Smooth muscle cell (in vitro differentiated cells): ENCODE results near the gene FAM53B. TPM values are rescaled to one million over a fixed set of nuclear protein-coding genes. Genes with fewer than 3 reads are reported as not detected.

Source experiments
- DNase-seq: peaks from one replicate; lab custom pipeline; 2025; ENCODE audit not compliant: unreplicated experiment; lab: John Stamatoyannopoulos, UW
- H2AFZ ChIP-seq: fragments of 200-600 bp; sonication (generic); 2 replicates; pipeline ENCODE4 v1.6.0; 2016; ENCODE audit warnings: antibody characterized with exemption, low read depth, mild to moderate bottlenecking
- H3F3A ChIP-seq: fragments of 200-600 bp; sonication (generic); 2 replicates; pipeline ENCODE4 v1.6.0; 2017; ENCODE audit warnings: antibody characterized with exemption, low read depth
- H3K27ac ChIP-seq: fragments of 200-600 bp; sonication (generic); 2 replicates; pipeline ENCODE4 v1.5.1; 2016; ENCODE audit warnings: low read depth, mild to moderate bottlenecking
- H3K27me3 ChIP-seq: fragments of 200-600 bp; sonication (generic); 2 replicates; pipeline ENCODE4 v1.6.1; 2016; ENCODE audit warnings: low read depth, mild to moderate bottlenecking
- H3K36me3 ChIP-seq: fragments of 200-600 bp; sonication (generic); 2 replicates; pipeline ENCODE4 v1.5.1; 2016; ENCODE audit warnings: low read depth
- H3K4me1 ChIP-seq: fragments of 200-600 bp; sonication (generic); 2 replicates; pipeline ENCODE4 v1.5.1; 2016; ENCODE audit warnings: low read depth
- H3K4me2 ChIP-seq: fragments of 200-600 bp; sonication (generic); 2 replicates; pipeline ENCODE4 v1.6.0; 2016; ENCODE audit warnings: mild to moderate bottlenecking
- H3K4me3 ChIP-seq: fragments of 200-600 bp; sonication (generic); 2 replicates; pipeline ENCODE4 v1.5.1; 2016; ENCODE audit warnings: mild to moderate bottlenecking
- H3K79me2 ChIP-seq: fragments of 200-600 bp; sonication (generic); 2 replicates; pipeline ENCODE4 v1.6.0; 2016; ENCODE audit warnings: low read depth, mild to moderate bottlenecking
- H3K9ac ChIP-seq: fragments of 200-600 bp; sonication (generic); 2 replicates; pipeline ENCODE4 v1.6.0; 2016; ENCODE audit warnings: low read depth
- H3K9me3 ChIP-seq: fragments of 200-600 bp; sonication (generic); replicated peaks from 2 replicates; pipeline ENCODE4 v1.5.1; 2016; ENCODE audit warnings: low read depth
- H4K20me1 ChIP-seq: fragments of 200-600 bp; sonication (generic); 2 replicates; pipeline ENCODE4 v1.6.0; 2016; ENCODE audit warnings: low read depth
- CTCF ChIP-seq: fragments of 200-600 bp; sonication (generic); IDR thresholded peaks from 2 replicates; pipeline ENCODE4 v1.5.1; 2017; ENCODE audit warnings: borderline replicate concordance, mild to moderate bottlenecking, antibody characterized with exemption; ENCODE audit not compliant: insufficient read depth, poor library complexity, severe bottlenecking
- WGBS: methylation state at CpG from one replicate; pipeline ENCODE4 v1.1.7; 2016; ENCODE audit warnings: low lambda C conversion rate; 5-methylcytosine and 5-hydroxymethylcytosine counted together
- polyA plus RNA-seq: library from polyadenylated mRNA; unstranded; fragments of >200 nt; fragmentation: Nextera tagmentation; extraction: Ambion mirVana; gene quantifications from 2 replicates; pipeline ENCODE4 v1.2.1, GENCODE V29; 2016
- total RNA-seq: library from RNA; depleted of rRNA; stranded (reverse); fragments of >200 nt; gene quantifications from 2 replicates; pipeline ENCODE4 v1.2.3, GENCODE V29; 2014

Gene FAM53B
- total and polyA plus RNA-seq, 2 experiments from 2014 or later, result 5.5 to 6.2 TPM

- 83% methylated on average over 8 of the region's 8 CpGs for WGBS
- no peak overlapping the region for H2AFZ ChIP-seq
- peaks cover 2% of the 10 kb centered on the region for H3K79me2 ChIP-seq
- peaks cover 53% of the 10 kb centered on the region for H4K20me1 ChIP-seq
- H3K4me1 ChIP-seq, result peaks cover 15% of the 10 kb centered on the region
- H3F3A ChIP-seq, result no peaks in the 10 kb centered on the region
- no peak overlapping the region for H3K27ac ChIP-seq
- no peak overlapping the region for H3K4me3 ChIP-seq
- no peak for TF ChIP-seq CTCF
- H3K36me3 ChIP-seq, result no peaks in the 10 kb centered on the region
- no peaks in the 10 kb centered on the region for H3K27me3 ChIP-seq
- DNase-seq, result no peak
- no peak overlapping the region for H3K4me2 ChIP-seq
- no peak overlapping the region for H3K9ac ChIP-seq
- H3K9me3 ChIP-seq, result no peaks in the 10 kb centered on the region
Observed at GRCh38 chr10:124679401-124679800, 64.8 kb downstream of the FAM53B start.

- Histone ChIP-seq H3K27me3 (no peaks in the 10 kb centered on the region), H3K36me3 (no peaks in the 10 kb centered on the region), H4K20me1 (peaks cover 59% of the 10 kb centered on the region), H3F3A (no peaks in the 10 kb centered on the region), H3K27ac (no peak overlapping the region), H3K9me3 (no peaks in the 10 kb centered on the region), H3K9ac (no peak overlapping the region), H3K79me2 (peaks cover 2% of the 10 kb centered on the region), H3K4me2 (no peak overlapping the region), H2AFZ (no peak overlapping the region), H3K4me3 (no peak overlapping the region), H3K4me1 (peaks cover 15% of the 10 kb centered on the region)
- WGBS, result 96% methylated on average over 12 of the region's 12 CpGs
- DNase-seq, result no peak
- TF ChIP-seq CTCF, result no peak
Observed at GRCh38 chr10:124678557-124679240, 65.5 kb downstream of the FAM53B start.

- Histone ChIP-seq H4K20me1 (peaks cover 67% of the 10 kb centered on the region), H3K27me3 (no peaks in the 10 kb centered on the region), H2AFZ (no peak overlapping the region), H3K9me3 (no peaks in the 10 kb centered on the region), H3F3A (no peaks in the 10 kb centered on the region), H3K4me2 (no peak overlapping the region), H3K9ac (no peak overlapping the region), H3K4me1 (peaks cover 20% of the 10 kb centered on the region), H3K27ac (no peak overlapping the region), H3K79me2 (peaks cover 2% of the 10 kb centered on the region), H3K4me3 (no peak overlapping the region), H3K36me3 (no peaks in the 10 kb centered on the region)
- TF ChIP-seq CTCF, result no peak
- whole genome bisulfite sequencing, result 74% methylated on average over 10 of the region's 10 CpGs
- no peak for DNase-seq
Observed at GRCh38 chr10:124677749-124678556, 66.2 kb downstream of the FAM53B start.
